Activated CD8-positive, alpha-beta memory T cell treated with anti-CD3 and anti-CD28 coated beads, Interleukin-2, amount 10 ng/mL, durations not matched to agents 7 days and 5 days (primary cell): ENCODE measurements around the gene RRP36. TPM values are rescaled to one million over a fixed set of nuclear protein-coding genes. Genes with fewer than 3 reads are reported as not detected.

Experiments
- ATAC-seq: fragments of 150-1000 bp; cut with Tn5 transposase; one replicate; pipeline ENCODE4 v1.10.0; 2021; ENCODE audit warnings: moderate library complexity
- CTCF ChIA-PET: fragments of 350-600 bp; sonication (Branson Sonifier 250); formaldehyde crosslinking; loops from one replicate; lab custom pipeline; 2021; ENCODE audit warnings: antibody characterized with exemption; lab: Charles Lee
- DNase-seq: peaks from one replicate; pipeline ENCODE4 v3.0.0-alpha.2; 2020
- H3K27ac Mint-ChIP-seq: one replicate; pipeline ENCODE4 v1.8.0; 2021; ENCODE audit warnings: mild to moderate bottlenecking, mixed read lengths
- H3K27me3 Mint-ChIP-seq: one replicate; pipeline ENCODE4 v1.8.0; 2021; ENCODE audit warnings: mixed read lengths
- H3K36me3 Mint-ChIP-seq: one replicate; pipeline ENCODE4 v1.8.0; 2021; ENCODE audit warnings: mild to moderate bottlenecking, mixed read lengths
- H3K4me1 Mint-ChIP-seq: one replicate; pipeline ENCODE4 v1.8.0; 2021; ENCODE audit warnings: mixed read lengths
- H3K4me3 Mint-ChIP-seq: one replicate; pipeline ENCODE4 v1.8.0; 2021; ENCODE audit warnings: mild to moderate bottlenecking, moderate library complexity, mixed read lengths
- H3K9me3 Mint-ChIP-seq: one replicate; pipeline ENCODE4 v1.8.0; 2022; ENCODE audit warnings: low read depth, mixed read lengths
- total RNA-seq, 2 experiments: library from RNA; stranded (reverse); gene quantifications; one replicate each; pipeline ENCODE4 v1.2.3, GENCODE V29; 2021

RRP36 gene
- 10 to 100 TPM; 60.9 to 71.8 TPM for total RNA-seq

- CTCF ChIA-PET: interaction anchor here (1.2 to 3.0 kb wide), 6 partner anchors 11 to 122 kb away, joined by 3 to 12 read pairs (median 5); partner anchors contain the start of gene CUL7
- H3K36me3 Mint-ChIP-seq: peaks cover 31% of the 10 kb centered on the region
- H3K4me1 Mint-ChIP-seq: peaks cover 33% of the 10 kb centered on the region
- H3K27ac Mint-ChIP-seq: peak within 1 kb of the TSS; percentile 91
- no peaks in the 10 kb centered on the region for H3K9me3 Mint-ChIP-seq
- peak within 1 kb of the TSS; percentile 97 for H3K4me3 Mint-ChIP-seq
- no peaks in the 10 kb centered on the region for H3K27me3 Mint-ChIP-seq
- ATAC-seq (peak; percentile 90), DNase-seq (peak; percentile 70)
Observed at GRCh38 chr6:43021270-43022047, at the start of gene RRP36. Gene RRP36 (plus strand): TSS chr6:43021623. CDS start chr6:43021655, 32 bp downstream.

- peaks cover 15% of the 10 kb centered on the region for H3K4me1 Mint-ChIP-seq
- peaks cover 7% of the 10 kb centered on the region for H3K36me3 Mint-ChIP-seq
- CTCF ChIA-PET: interaction anchor here (1.3 kb wide), 1 partner anchor 172 kb away, joined by 3 read pairs; no protein-coding TSS in a partner anchor
- no peak overlapping the region for H3K4me3 Mint-ChIP-seq
- H3K27me3 Mint-ChIP-seq: no peaks in the 10 kb centered on the region
- H3K27ac Mint-ChIP-seq: no peak overlapping the region
- ATAC-seq (no peak), DNase-seq (no peak)
- no peaks in the 10 kb centered on the region for H3K9me3 Mint-ChIP-seq
Observed at GRCh38 chr6:42971746-42972327, 49.6 kb upstream of the RRP36 start.

- H3K4me3 Mint-ChIP-seq: no peak overlapping the region
- peaks cover 24% of the 10 kb centered on the region for H3K4me1 Mint-ChIP-seq
- no peak overlapping the region for H3K27ac Mint-ChIP-seq
- H3K36me3 Mint-ChIP-seq: peaks cover 15% of the 10 kb centered on the region
- no peaks in the 10 kb centered on the region for H3K27me3 Mint-ChIP-seq
- no peak for DNase-seq
- CTCF ChIA-PET: no interaction called here
- no peaks in the 10 kb centered on the region for H3K9me3 Mint-ChIP-seq
- no peak for ATAC-seq
Observed at GRCh38 chr6:42973926-42974325, 47.5 kb upstream of the RRP36 start.

GRCh38 chr6:42974919-42975505 is 46.4 kb upstream of the RRP36 start:
- Mint-ChIP-seq H3K4me1 (peaks cover 35% of the 10 kb centered on the region), H3K4me3 (no peak overlapping the region), H3K36me3 (peaks cover 15% of the 10 kb centered on the region), H3K27me3 (no peaks in the 10 kb centered on the region), H3K9me3 (no peaks in the 10 kb centered on the region), H3K27ac (no peak overlapping the region)
- CTCF ChIA-PET: interaction anchor here (1.0 to 1.5 kb wide), 2 partner anchors 11 to 169 kb away, joined by 3 to 7 read pairs; no protein-coding TSS in a partner anchor
- no peak for DNase-seq
- ATAC-seq: no peak

- Mint-ChIP-seq H3K4me3 (peak overlapping the region; percentile 84), H3K4me1 (peaks cover 38% of the 10 kb centered on the region), H3K27ac (peak overlapping the region; percentile 87), H3K9me3 (no peaks in the 10 kb centered on the region), H3K36me3 (peaks cover 13% of the 10 kb centered on the region), H3K27me3 (no peaks in the 10 kb centered on the region)
- ATAC-seq (no peak), DNase-seq (no peak)
- CTCF ChIA-PET: interaction anchor here (1.0 to 2.8 kb wide), 10 partner anchors 32 to 431 kb away, joined by 3 to 16 read pairs (median 4); partner anchors contain the start of genes CNPY3, KLHDC3 and MEA1
Observed at GRCh38 chr6:42978487-42978838, 43.0 kb upstream of the RRP36 start.

- no peaks in the 10 kb centered on the region for H3K27me3 Mint-ChIP-seq
- peaks cover 43% of the 10 kb centered on the region for H3K4me1 Mint-ChIP-seq
- DNase-seq: peak; percentile 98
- peaks cover 13% of the 10 kb centered on the region for H3K36me3 Mint-ChIP-seq
- CTCF ChIA-PET: interaction anchor here (0.8 to 2.8 kb wide), 12 partner anchors 9 to 431 kb away, joined by 3 to 16 read pairs (median 4); partner anchors contain the start of genes CNPY3, KLHDC3 and MEA1
- peak within 1 kb of the TSS; percentile 97 for H3K27ac Mint-ChIP-seq
- no peaks in the 10 kb centered on the region for H3K9me3 Mint-ChIP-seq
- H3K4me3 Mint-ChIP-seq: peak within 1 kb of the TSS; percentile 84
- peak; percentile 95 for ATAC-seq
Observed at GRCh38 chr6:42978839-42979522, 42.4 kb upstream of the RRP36 start, which contains the start of gene PEX6. Gene PEX6 (minus strand): TSS chr6:42979181. CDS start chr6:42979150, 31 bp downstream.

GRCh38 chr6:42979523-42980177 is 41.8 kb upstream of the RRP36 start:
- H3K27me3 Mint-ChIP-seq: no peaks in the 10 kb centered on the region
- CTCF ChIA-PET: interaction anchor here (0.8 to 2.8 kb wide), 12 partner anchors 9 to 432 kb away, joined by 3 to 16 read pairs (median 4); partner anchors contain the start of genes CNPY3, KLHDC3 and MEA1
- H3K36me3 Mint-ChIP-seq: peaks cover 13% of the 10 kb centered on the region
- no peaks in the 10 kb centered on the region for H3K9me3 Mint-ChIP-seq
- H3K4me1 Mint-ChIP-seq: peaks cover 44% of the 10 kb centered on the region
- DNase-seq (no peak), ATAC-seq (peak; percentile 4)
- peak overlapping the region; percentile 84 for H3K4me3 Mint-ChIP-seq
- H3K27ac Mint-ChIP-seq: peak overlapping the region; percentile 97

- ATAC-seq (no peak), DNase-seq (no peak)
- Mint-ChIP-seq H3K27ac (no peak overlapping the region), H3K4me3 (no peak overlapping the region), H3K27me3 (no peaks in the 10 kb centered on the region), H3K9me3 (no peaks in the 10 kb centered on the region), H3K36me3 (peaks cover 9% of the 10 kb centered on the region), H3K4me1 (peaks cover 48% of the 10 kb centered on the region)
- CTCF ChIA-PET: interaction anchor here (0.7 to 1.4 kb wide), 2 partner anchors 33 to 162 kb away, joined by 3 read pairs; no protein-coding TSS in a partner anchor
Observed at GRCh38 chr6:42981836-42982235, 39.6 kb upstream of the RRP36 start.

GRCh38 chr6:42984001-42984923 is 37.2 kb upstream of the RRP36 start, which contains the start of gene PPP2R5D:
Gene PPP2R5D (plus strand): TSS chr6:42984570. CDS start chr6:42984678, 108 bp downstream.
- Mint-ChIP-seq H3K4me1 (peaks cover 46% of the 10 kb centered on the region), H3K36me3 (peaks cover 5% of the 10 kb centered on the region)

GRCh38 chr6:42984924-42985475 is 36.4 kb upstream of the RRP36 start:
- Mint-ChIP-seq H3K4me1 (peaks cover 39% of the 10 kb centered on the region), H3K27ac (peak overlapping the region; percentile 78), H3K4me3 (peak overlapping the region; percentile 86), H3K9me3 (no peaks in the 10 kb centered on the region), H3K27me3 (no peaks in the 10 kb centered on the region), H3K36me3 (peaks cover 5% of the 10 kb centered on the region)
- CTCF ChIA-PET: interaction anchor here (1.2 to 1.4 kb wide), 5 partner anchors 11 to 158 kb away, joined by 3 to 7 read pairs (median 4); partner anchors contain the start of genes CNPY3 and CUL7
- ATAC-seq: no peak
- peak; percentile 49 for DNase-seq

More at GRCh38 chr6:42984001-42984923, 37.2 kb upstream of the RRP36 start, which contains the start of gene PPP2R5D:
- Mint-ChIP-seq H3K27ac (peak within 1 kb of the TSS; percentile 88), H3K4me3 (peak within 1 kb of the TSS; percentile 86), H3K27me3 (no peaks in the 10 kb centered on the region), H3K9me3 (no peaks in the 10 kb centered on the region)
- DNase-seq (peak; percentile 99), ATAC-seq (peak; percentile 96)
- CTCF ChIA-PET: interaction anchor here (1.0 to 1.5 kb wide), 11 partner anchors 10 to 159 kb away, joined by 3 to 7 read pairs (median 4); partner anchors contain the start of genes CNPY3, CUL7, KLC4 and KLHDC3
